ENCODE results near the gene STUM.
A peak's percentile ranks its signal among the peaks of the same experiment; 100 is the strongest.

DNA sequence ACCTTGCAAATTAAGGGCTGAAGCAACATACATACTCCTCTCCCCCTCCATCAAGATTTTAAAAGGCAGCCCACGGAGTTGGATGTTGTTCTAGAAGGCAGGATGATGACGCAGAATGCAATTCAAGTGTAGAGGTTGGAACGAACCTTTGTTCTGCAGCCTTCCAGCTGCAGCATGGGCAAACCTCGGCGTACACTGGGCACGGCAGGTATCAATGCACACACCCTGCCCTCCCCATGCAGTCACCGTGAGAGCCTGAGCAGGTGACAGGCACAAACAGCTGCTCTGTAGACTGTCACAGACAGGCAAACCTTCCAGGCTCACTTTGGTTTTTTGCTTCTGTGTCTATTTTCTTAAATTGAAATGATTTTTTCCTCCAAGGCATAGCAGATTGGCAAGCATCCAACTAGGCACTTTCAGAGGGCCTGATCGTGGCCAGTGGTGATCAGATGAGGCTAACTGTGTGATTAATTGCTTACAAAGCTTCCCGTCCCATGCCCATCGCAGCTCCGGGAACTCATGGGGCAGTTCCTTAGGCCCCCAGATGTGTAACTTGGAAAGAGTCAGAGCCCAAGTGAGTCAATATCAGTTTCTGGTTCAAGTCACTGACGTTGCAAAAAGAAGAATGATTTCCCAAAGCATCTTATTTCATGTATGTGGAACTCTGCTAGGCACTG lies 108.2 kb downstream of the STUM start:
- TF ChIP-seq, protein P1, sequence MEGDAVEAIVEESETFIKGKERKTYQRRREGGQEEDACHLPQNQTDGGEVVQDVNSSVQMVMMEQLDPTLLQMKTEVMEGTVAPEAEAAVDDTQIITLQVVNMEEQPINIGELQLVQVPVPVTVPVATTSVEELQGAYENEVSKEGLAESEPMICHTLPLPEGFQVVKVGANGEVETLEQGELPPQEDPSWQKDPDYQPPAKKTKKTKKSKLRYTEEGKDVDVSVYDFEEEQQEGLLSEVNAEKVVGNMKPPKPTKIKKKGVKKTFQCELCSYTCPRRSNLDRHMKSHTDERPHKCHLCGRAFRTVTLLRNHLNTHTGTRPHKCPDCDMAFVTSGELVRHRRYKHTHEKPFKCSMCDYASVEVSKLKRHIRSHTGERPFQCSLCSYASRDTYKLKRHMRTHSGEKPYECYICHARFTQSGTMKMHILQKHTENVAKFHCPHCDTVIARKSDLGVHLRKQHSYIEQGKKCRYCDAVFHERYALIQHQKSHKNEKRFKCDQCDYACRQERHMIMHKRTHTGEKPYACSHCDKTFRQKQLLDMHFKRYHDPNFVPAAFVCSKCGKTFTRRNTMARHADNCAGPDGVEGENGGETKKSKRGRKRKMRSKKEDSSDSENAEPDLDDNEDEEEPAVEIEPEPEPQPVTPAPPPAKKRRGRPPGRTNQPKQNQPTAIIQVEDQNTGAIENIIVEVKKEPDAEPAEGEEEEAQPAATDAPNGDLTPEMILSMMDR (IDR thresholded peaks at IDR 0.05) = no peak
- peak in 2 of 3 donors; percentile 46 to 48 for TF ChIP-seq POLR2A (IDR thresholded peaks at IDR 0.05)
